ENCODE measurements around the gene SETBP1.

DNA sequence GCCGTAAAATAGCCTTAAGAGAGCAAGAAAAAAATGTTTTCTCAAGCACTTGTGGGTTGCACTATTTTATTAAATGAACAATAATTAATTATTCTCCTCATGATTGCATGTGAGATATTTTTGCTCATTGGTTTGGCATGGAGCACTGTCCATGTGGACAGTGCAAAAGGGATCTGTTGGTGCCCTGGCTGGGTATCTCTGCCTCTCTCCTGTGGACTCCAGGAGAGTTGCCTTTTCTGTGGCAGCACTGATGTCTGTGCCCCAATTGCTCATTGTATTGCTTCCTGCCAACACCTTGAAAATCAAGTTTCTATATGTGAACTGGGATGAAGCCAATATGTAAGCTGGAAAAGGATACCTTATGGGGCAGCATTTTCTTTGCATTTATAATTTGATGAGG lies 131.7 kb downstream of the SETBP1 start:
- TF ChIP-seq, protein P1, sequence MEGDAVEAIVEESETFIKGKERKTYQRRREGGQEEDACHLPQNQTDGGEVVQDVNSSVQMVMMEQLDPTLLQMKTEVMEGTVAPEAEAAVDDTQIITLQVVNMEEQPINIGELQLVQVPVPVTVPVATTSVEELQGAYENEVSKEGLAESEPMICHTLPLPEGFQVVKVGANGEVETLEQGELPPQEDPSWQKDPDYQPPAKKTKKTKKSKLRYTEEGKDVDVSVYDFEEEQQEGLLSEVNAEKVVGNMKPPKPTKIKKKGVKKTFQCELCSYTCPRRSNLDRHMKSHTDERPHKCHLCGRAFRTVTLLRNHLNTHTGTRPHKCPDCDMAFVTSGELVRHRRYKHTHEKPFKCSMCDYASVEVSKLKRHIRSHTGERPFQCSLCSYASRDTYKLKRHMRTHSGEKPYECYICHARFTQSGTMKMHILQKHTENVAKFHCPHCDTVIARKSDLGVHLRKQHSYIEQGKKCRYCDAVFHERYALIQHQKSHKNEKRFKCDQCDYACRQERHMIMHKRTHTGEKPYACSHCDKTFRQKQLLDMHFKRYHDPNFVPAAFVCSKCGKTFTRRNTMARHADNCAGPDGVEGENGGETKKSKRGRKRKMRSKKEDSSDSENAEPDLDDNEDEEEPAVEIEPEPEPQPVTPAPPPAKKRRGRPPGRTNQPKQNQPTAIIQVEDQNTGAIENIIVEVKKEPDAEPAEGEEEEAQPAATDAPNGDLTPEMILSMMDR (IDR thresholded peaks at IDR 0.05), result no peak
- no peak for TF ChIP-seq POLR2A (IDR thresholded peaks at IDR 0.05)
